Subcutaneous abdominal adipose tissue (tissue), 5 donors: ENCODE measurements around the gene ZYG11B.
"Not testable (repeated sequence)": the region's sequence is repeated elsewhere in the genome, so short reads cannot be mapped to it uniquely, and the experiment has no call there.

ENCODE experiments used
- H3K27ac ChIP-seq: one replicate; pipeline ENCODE4 v1.7.0; 2013; ENCODE audit warnings: low read depth, mild to moderate bottlenecking, inconsistent platforms, low read length, moderate library complexity
- H3K27me3 ChIP-seq, 5 donors: one replicate each; pipeline ENCODE4 v1.7.0; 2013; ENCODE audit warnings: low read length in 5 of 5, inconsistent platforms in 1 of 5; ENCODE audit not compliant: control insufficient read depth in 5 of 5, insufficient read depth in 4 of 5
- H3K36me3 ChIP-seq, 5 donors: one replicate each; pipeline ENCODE4 v1.7.0; 2013; ENCODE audit warnings: low read length in 5 of 5; ENCODE audit not compliant: control insufficient read depth in 5 of 5, insufficient read depth in 5 of 5
- H3K4me1 ChIP-seq, 5 donors: one replicate each; pipeline ENCODE4 v1.7.0; 2013; ENCODE audit warnings: low read length in 5 of 5, mild to moderate bottlenecking in 3 of 5, moderate library complexity in 1 of 5; ENCODE audit not compliant: control insufficient read depth in 5 of 5, insufficient read depth in 5 of 5
- H3K4me3 ChIP-seq, 5 donors: one replicate each; pipeline ENCODE4 v1.7.0; 2013; ENCODE audit warnings: low read length in 5 of 5, low read depth in 1 of 5
- H3K9ac ChIP-seq, 5 donors: one replicate each; pipeline ENCODE4 v1.7.0; 2013; ENCODE audit warnings: low read length in 5 of 5, mild to moderate bottlenecking in 4 of 5, moderate library complexity in 3 of 5
- H3K9me3 ChIP-seq, 5 donors: one replicate each; pipeline ENCODE4 v1.7.0; 2013; ENCODE audit warnings: low read length in 5 of 5; ENCODE audit not compliant: control insufficient read depth in 5 of 5
- donor health status: healthy.
- donor health status: healthy.
- donor health status: healthy.
- donor health status: healthy.
- donor health status: healthy.

Gene ZYG11B

GRCh38 chr1:52706941-52707926 is 19.0 kb upstream of the ZYG11B start:
- peaks cover 4 to 21% (median 14%) of the 10 kb centered on the region in 5 donors for H3K4me1 ChIP-seq
- H3K27ac ChIP-seq: no peak overlapping the region
- no peaks in the 10 kb centered on the region for H3K36me3 ChIP-seq
- H3K4me3 ChIP-seq: no peak overlapping the region
- no peaks in the 10 kb centered on the region for H3K27me3 ChIP-seq
- no peak overlapping the region for H3K9ac ChIP-seq
- no peaks in the 10 kb centered on the region for H3K9me3 ChIP-seq

GRCh38 chr1:52707927-52708655 is 18.2 kb upstream of the ZYG11B start:
- no peak overlapping the region for H3K27ac ChIP-seq
- H3K4me3 ChIP-seq: no peak overlapping the region
- H3K9ac ChIP-seq: no peak overlapping the region
- no peaks in the 10 kb centered on the region for H3K27me3 ChIP-seq
- H3K4me1 ChIP-seq: peaks cover 4 to 17% (median 8%) of the 10 kb centered on the region in 5 donors
- H3K36me3 ChIP-seq: no peaks in the 10 kb centered on the region
- H3K9me3 ChIP-seq: no peaks in the 10 kb centered on the region

GRCh38 chr1:52709016-52709415 is 17.2 kb upstream of the ZYG11B start:
- peaks cover 0 to 11% (median 3%) of the 10 kb centered on the region in 5 donors for H3K4me1 ChIP-seq
- no peak overlapping the region for H3K27ac ChIP-seq
- no peaks in the 10 kb centered on the region for H3K9me3 ChIP-seq
- no peaks in the 10 kb centered on the region for H3K36me3 ChIP-seq
- no peak overlapping the region for H3K9ac ChIP-seq
- no peak overlapping the region for H3K4me3 ChIP-seq
- H3K27me3 ChIP-seq: no peaks in the 10 kb centered on the region

GRCh38 chr1:52713590-52713989 is 12.7 kb upstream of the ZYG11B start:
- H3K4me3 ChIP-seq: no peak overlapping the region
- no peaks in the 10 kb centered on the region for H3K9me3 ChIP-seq
- H3K9ac ChIP-seq: no peak overlapping the region
- no peak overlapping the region for H3K27ac ChIP-seq
- H3K27me3 ChIP-seq: no peaks in the 10 kb centered on the region
- H3K4me1 ChIP-seq: no peaks in the 10 kb centered on the region
- H3K36me3 ChIP-seq: no peaks in the 10 kb centered on the region

GRCh38 chr1:52715296-52715695 is 11.0 kb upstream of the ZYG11B start:
- H3K9me3 ChIP-seq, H3K4me1 ChIP-seq, H3K9ac ChIP-seq, H3K27me3 ChIP-seq, H3K27ac ChIP-seq, H3K36me3 ChIP-seq, H3K4me3 ChIP-seq: not testable (repeated sequence)

GRCh38 chr1:52723260-52723659 is 3.0 kb upstream of the ZYG11B start:
- Histone ChIP-seq H3K27ac (no peak overlapping the region), H3K9me3 (no peaks in the 10 kb centered on the region), H3K27me3 (no peaks in the 10 kb centered on the region)

GRCh38 chr1:52725903-52726264 is 369 bp upstream of the ZYG11B start:
- Histone ChIP-seq H3K27ac (no peak overlapping the region), H3K9ac (peak overlapping the region in 2 of 5 donors; percentile 55), H3K4me3 (peak overlapping the region; percentile 57 to 94 (median 67))

More at GRCh38 chr1:52723260-52723659, 3.0 kb upstream of the ZYG11B start:
- no peaks in the 10 kb centered on the region for H3K36me3 ChIP-seq
- H3K9ac ChIP-seq: no peak overlapping the region
- H3K4me1 ChIP-seq: peaks cover 3 to 22% (median 18%) of the 10 kb centered on the region in 5 donors
- H3K4me3 ChIP-seq: no peak overlapping the region

GRCh38 chr1:52727114-52727586 is 897 bp downstream of the ZYG11B start:
- peak overlapping the region; percentile 70 for H3K27ac ChIP-seq
- no peaks in the 10 kb centered on the region for H3K9me3 ChIP-seq
- H3K4me3 ChIP-seq: peak overlapping the region; percentile 78 to 97 (median 86)
- H3K27me3 ChIP-seq: no peaks in the 10 kb centered on the region
- peak overlapping the region; percentile 80 to 100 (median 91) for H3K9ac ChIP-seq
- peaks cover 0 to 2% (median 0%) of the 10 kb centered on the region in 5 donors for H3K36me3 ChIP-seq
- peaks cover 3 to 32% (median 27%) of the 10 kb centered on the region in 5 donors for H3K4me1 ChIP-seq

More at GRCh38 chr1:52725903-52726264, 369 bp upstream of the ZYG11B start:
- no peaks in the 10 kb centered on the region for H3K36me3 ChIP-seq
- H3K4me1 ChIP-seq: peaks cover 3 to 32% (median 27%) of the 10 kb centered on the region in 5 donors
- no peaks in the 10 kb centered on the region for H3K9me3 ChIP-seq
- H3K27me3 ChIP-seq: no peaks in the 10 kb centered on the region

GRCh38 chr1:52727956-52728656 is 1.9 kb downstream of the ZYG11B start:
- peak overlapping the region in 3 of 5 donors; percentile 51 to 91 (median 80) for H3K9ac ChIP-seq
- peaks cover 3 to 32% (median 27%) of the 10 kb centered on the region in 5 donors for H3K4me1 ChIP-seq
- no peaks in the 10 kb centered on the region for H3K27me3 ChIP-seq
- H3K36me3 ChIP-seq: peaks cover 0 to 3% (median 0%) of the 10 kb centered on the region in 5 donors
- H3K9me3 ChIP-seq: no peaks in the 10 kb centered on the region
- H3K27ac ChIP-seq: no peak overlapping the region
- H3K4me3 ChIP-seq: peak overlapping the region in 1 of 5 donors; percentile 97
